ENCODE results near the gene FTSJ1.
"Not testable (repeated sequence)": the region's sequence is repeated elsewhere in the genome, so short reads cannot be mapped to it uniquely, and the experiment has no call there.

FTSJ1 gene

DNA sequence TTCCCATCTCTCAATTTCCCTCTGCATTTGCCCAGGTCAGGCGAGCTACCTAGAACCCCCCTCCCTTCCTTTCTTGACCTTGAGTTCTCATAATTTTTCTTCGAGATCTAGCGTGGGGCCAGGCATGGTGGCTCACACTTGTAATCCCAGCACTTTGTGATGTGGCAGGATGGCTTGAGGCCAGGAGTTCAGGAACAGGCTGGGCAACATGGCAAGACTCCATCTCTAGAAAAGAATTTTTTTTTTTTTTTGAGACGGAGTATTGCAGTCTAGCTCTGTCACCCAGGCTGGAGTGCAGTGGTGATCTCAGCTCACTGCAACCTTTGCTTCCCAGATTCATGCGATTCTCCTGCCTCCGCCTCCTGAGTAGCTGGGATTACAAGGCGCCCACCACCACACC is 28.3 kb downstream of the FTSJ1 start:
- DNase-seq = no peak

DNA sequence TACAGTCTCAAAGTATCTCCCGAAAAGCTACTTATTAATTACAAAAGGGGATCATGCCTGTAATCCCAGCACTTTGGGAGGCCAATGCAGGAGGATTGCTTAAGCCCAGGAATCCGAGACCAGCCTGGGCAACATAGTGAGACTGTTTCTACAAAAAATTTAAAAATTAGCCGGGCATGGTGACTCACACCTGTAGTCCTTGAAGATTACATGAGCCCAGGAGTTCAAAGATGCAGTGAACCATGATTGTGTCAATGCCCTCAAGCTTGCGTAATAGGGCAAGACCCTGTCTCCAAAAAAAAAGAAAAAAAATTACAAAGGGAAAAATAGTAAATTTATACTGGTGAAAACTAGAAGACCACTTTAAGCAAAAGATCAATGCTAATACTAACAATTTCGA is 29.5 kb downstream of the FTSJ1 start:
- no peak for DNase-seq

DNA sequence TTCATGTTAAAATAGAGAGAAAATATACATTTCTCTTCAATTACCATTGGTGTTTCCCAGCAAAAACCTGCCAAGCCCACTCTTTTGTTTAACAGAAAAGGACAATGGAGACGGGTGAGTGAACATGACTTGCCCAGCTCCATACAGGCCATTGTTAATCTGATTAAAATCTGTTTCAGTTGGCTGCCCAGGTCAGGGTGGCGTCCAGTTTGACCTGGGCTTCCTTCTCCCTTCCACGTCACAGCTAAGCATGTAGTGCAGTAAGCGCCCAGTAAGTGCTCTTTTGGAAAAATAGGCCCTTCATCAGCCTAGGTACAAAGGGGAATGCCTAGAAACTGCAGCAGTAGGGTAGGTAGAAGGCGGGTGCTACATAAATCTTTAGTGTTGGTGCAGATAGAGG is 31.2 kb downstream of the FTSJ1 start:
- DNase-seq = no peak

DNA sequence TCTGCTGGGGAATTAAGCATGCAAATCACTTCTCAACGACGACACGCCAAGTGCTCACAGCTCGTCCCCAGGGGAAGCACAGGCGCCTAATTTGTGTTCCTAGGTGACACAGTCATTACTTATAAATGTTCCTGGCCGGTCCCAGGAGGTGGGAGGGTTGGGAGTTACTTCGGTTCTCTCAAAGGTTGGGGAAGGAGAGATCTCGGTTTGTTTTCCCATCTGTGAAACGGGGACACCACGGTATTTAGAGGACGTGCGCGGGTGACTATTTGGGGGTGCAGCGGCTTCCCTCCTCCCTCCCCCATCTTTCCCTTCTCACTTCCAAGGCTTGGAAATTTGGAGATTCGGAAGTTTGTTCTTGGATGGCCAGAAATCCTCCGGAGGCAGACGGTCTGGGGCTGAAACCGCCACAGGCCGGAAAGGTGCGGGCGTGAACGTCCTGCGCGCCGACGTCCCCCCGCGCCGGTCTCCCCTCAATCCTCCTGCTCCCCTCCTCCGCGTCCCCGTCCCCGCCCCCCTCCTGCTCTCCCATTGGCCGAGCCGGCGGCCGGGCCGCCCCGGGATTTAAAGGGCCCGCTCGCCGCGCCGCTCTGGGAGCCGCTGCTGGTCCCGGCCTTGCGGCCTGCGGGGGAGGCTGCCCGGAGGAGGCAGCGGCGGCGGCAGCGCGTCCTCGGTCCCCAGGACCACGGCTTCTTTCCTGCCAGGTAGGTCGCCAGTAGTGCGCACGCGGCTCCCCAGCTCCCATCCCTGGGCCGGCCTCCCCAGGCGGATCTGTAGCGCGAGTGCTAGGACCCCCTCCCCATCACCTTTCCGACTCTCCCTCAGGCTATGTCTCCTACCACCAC is 32.6 kb downstream of the FTSJ1 start, which contains the start of gene PORCN:
PORCN (plus strand) TSS at position 593 of the 845 bp plus-strand sequence. CDS start 829 bp downstream, outside the sequence.
- DNase-seq = peak; percentile 36 to 82

GRCh38 chrX:48509245-48509590 is 33.2 kb downstream of the FTSJ1 start:
- peak in 1 of 2 experiments; percentile 8 for DNase-seq

- DNase-seq = no peak
These were observed 33.6 kb downstream of the FTSJ1 start for GRCh38 chrX:48509619-48510018.

GRCh38 chrX:48511560-48511959 is 35.6 kb downstream of the FTSJ1 start:
- DNase-seq = peak in 1 of 2 experiments; percentile 30

DNA sequence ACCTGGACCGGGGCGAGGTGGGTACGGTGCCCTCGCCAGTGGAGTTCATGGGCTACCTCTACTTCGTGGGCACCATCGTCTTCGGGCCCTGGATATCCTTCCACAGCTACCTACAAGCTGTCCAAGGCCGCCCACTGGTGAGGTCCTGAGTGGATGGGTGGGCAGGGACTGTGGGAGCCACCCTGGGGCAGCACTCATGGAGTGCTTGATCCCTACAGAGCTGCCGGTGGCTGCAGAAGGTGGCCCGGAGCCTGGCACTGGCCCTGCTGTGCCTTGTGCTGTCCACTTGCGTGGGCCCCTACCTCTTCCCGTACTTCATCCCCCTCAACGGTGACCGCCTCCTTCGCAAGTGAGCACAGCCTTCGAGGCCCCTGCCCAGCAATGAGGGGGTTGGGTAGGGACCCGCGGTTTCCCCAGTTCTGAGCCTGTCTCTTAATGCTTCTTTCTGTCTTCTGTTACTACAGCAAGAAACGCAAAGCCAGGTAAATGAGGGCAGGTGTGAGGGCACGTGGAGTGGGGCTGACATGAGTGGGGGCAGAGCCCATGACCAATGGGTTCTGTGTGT is 36.5 kb downstream of the FTSJ1 start:
- no peak for DNase-seq

GRCh38 chrX:48513670-48514069 is 37.7 kb downstream of the FTSJ1 start:
- no peak for DNase-seq

GRCh38 chrX:48514126-48514806 is 38.3 kb downstream of the FTSJ1 start:
- peak; percentile 10 to 66 for DNase-seq

DNA sequence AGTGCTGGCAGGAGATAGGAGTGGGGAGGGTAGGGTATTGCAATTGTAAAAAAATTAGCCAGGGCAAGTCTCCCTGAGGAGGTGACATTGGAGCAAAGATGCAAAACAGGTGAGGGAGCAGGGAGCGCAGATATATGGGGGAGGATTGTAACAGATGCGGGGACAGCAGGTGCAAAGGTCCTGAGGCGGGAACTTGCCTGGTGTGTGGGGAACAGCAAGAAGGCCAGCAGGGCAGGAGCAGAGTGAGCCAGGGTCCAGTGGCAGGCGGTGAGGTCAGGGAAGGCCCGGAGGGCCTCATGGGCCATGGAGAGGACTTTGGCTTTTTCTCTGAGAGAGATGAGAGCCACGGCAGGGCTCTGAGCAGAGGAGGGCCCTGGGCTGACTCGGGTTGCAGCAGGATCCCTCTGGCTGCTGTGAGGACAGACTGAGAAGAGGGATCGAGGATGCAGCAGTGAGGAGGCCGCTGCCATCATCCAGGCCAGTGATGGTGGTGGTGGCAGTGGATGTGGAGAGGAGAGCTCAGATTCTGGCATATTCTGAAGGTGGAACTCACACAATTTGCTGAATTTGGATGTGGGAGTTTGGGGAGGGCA is 39.0 kb downstream of the FTSJ1 start:
- DNase-seq = no peak

DNA sequence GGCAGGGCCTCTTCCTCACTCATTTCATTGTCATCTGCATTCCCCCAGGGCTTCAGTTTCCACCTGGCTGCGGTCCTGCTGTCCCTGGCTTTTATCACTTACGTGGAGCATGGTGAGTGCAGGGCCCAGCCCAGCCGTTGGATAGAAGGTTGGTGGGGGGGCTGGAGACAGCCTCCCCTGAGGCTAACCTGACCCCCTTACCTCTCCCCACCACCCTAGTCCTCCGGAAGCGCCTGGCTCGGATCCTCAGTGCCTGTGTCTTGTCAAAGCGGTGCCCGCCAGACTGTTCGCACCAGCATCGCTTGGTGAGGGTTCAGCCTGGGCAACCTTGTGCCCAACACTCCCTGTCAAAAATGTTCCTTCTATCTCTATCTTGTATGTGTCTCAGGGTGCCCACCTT is 39.8 kb downstream of the FTSJ1 start:
- DNase-seq = no peak

DNA sequence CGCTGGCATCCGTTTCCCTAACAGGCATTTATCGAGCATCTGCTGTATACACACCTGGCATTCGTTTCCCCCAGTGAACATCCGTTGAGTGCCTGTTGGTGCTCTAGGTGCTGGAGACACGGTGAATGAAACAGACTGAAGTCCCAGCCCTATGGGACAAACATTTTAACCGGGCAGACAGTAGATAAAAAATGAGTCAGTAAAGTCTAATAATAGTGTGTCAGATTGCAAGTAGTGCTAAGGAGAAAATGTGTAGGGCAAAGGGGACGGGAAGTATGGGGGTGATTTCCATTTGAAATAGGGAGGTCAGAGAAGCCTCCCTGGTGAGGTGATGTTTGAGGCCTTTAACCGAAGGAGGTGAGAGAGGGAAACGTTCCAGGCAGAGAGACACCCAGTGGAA is 40.3 kb downstream of the FTSJ1 start:
- no peak for DNase-seq

GRCh38 chrX:48516987-48517386 is 41.0 kb downstream of the FTSJ1 start:
- no peak for DNase-seq

GRCh38 chrX:48519481-48519880 is 43.5 kb downstream of the FTSJ1 start:
- not testable (repeated sequence) for DNase-seq

DNA sequence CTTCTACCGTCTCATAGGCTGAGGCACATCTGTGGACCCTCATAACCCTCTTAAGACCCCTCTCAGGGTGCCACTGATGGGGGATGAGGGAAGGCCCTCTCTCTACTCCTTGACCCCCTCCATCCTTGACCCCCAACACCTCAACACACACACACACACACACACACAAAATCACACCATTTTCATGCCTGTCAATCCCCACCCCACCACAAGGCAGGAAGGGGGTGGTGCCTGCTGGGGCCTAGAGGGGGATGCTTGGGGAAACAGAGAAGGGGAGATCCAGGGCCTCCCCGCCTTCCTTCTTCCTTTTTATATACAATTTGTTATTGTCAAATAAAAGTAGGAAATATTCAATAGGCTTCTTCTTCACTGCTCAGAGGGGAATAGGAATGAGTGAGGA is 44.5 kb downstream of the FTSJ1 start:
- no peak for DNase-seq

GRCh38 chrX:48520976-48521352 is 45.0 kb downstream of the FTSJ1 start:
- DNase-seq = peak in 1 of 2 experiments; percentile 15

DNA sequence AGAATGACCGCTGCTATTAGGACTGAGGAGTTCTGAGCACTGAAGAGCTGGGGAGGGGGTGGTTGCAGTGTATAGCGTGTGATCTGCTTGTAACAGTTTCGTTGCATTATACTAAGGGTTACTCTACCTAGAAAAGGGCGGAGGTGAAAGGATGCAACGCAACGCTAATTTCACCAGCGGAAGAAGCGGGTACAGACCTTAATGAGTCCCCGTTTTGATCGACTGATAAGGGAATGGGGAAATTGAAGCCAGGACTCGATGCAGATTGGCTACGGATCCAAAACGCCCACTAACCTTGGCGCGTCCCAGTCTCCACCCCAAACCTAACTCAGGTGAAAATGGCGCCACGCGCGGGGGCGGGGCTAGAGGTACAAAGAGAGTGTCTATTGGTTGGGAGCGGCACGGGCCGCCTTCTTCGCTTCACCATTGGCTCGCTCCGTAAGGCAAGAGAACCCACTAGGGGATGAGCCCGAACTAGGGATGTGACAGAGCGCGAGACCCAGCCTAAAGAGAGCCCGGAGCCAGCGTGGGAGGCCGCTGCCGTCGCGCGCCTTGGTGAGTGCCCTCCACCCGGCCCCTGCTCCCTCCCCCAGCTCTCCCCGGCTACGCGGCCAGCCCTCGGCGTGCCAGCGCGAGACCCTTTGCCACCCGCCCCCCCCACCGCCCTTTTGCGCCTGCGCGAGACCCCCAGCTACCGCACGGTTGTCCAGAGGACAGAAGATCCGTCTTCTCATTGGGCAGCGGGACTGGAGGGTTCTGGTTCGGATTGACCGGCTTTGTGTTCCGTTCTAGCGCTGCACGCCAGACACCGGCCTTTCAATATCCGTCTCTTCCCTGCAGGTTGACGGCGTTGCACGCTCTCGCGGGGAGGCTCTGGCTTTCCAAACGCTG is 45.6 kb downstream of the FTSJ1 start, which contains the start of gene EBP:
EBP (plus strand) TSS at position 456 of the 891 bp plus-strand sequence. CDS start 1,964 bp downstream, outside the sequence.
- DNase-seq = peak; percentile 94 to 96

DNA sequence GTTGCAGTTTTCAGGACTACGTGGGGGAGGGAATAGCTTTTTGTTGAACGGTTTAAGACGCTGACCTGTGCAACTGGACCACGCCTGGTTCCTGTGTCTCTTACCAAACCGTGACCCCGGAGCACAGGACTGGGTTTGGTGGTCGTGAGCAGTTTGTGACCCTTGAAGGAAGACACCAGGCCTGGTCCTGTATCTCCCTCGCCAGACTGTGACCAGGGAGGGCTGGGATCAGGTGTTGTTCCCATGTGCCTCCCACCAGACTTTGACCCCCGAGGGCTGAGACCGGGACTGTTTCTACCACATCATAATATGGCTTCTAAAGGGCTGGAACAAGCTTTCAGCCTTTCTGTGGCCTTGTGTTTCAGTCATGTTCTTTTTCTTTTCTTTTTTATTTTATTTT is 46.3 kb downstream of the FTSJ1 start:
- DNase-seq = peak in 1 of 2 experiments; percentile 37

- no peak for DNase-seq
These were observed 47.7 kb downstream of the FTSJ1 start for GRCh38 chrX:48523682-48524081.

DNA sequence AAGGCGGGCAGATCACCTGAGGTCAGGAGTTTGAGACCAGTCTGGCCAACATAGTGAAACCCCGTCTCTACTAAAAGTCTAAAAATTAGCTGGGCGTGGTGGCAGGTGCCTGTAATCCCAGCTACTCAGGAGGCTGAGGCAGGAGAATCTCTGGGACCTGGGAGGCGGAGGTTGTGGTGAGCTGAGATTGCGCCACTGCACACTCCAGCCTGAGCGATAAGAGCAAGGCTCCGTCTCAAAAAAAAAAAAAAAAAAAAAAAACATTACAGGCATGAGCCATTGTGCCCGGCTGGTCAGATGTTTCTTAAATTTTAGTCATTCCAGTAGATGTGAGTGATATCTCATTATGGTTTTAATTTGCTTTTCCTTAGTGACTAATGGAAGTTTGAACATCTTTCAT is 49.9 kb downstream of the FTSJ1 start:
- DNase-seq = not testable (repeated sequence)

DNA sequence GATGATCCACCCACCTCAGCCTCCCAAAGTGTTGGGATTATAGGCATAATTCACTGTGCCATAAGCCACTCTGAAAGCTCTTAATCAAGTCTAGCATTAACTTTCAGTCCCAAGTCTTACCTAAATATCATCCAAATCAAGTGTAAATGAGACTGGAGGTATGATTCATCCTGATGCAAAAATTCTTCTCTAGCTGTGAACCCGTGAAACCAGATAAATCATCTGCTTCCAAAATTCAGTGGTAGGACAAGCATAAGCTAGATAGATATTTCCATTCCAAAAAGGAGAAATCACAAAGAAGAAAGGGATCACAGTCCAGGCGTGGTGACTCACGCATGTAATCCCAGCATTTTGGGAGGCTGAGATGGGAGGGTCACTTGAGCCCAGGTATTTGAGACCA is 54.7 kb downstream of the FTSJ1 start:
- no peak for DNase-seq
